ENCODE results near the gene OR14K1.
"Not testable (repeated sequence)": the region's sequence is repeated elsewhere in the genome, so short reads cannot be mapped to it uniquely, and the experiment has no call there.

Gene OR14K1

GRCh38 chr1:247738315-247738714 is at the start of gene OR14K1:
TSS of gene OR14K1 (plus strand) at chr1:247738615. CDS start at chr1:247738615, 0 bp downstream.
- ATAC-seq, result no peak
- TF ChIP-seq CREB5 (CRISPR knock-in tag; IDR thresholded peaks at IDR 0.05; ENCODE audit: low read depth) (no peak), CSRNP3 (CRISPR knock-in tag; IDR thresholded peaks at IDR 0.05) (no peak)

- TF ChIP-seq ARNTL (CRISPR knock-in tag; IDR thresholded peaks at IDR 0.05; ENCODE audit: borderline replicate concordance, low read depth) (no peak), ZNF8 (CRISPR knock-in tag; IDR thresholded peaks at IDR 0.05) (no peak), RARB (CRISPR knock-in tag; IDR thresholded peaks at IDR 0.05) (no peak), CSDC2 (CRISPR knock-in tag; IDR thresholded peaks at IDR 0.05) (no peak), SNAI2 (CRISPR knock-in tag; IDR thresholded peaks at IDR 0.05) (no peak), TCF4 (CRISPR knock-in tag; IDR thresholded peaks at IDR 0.05; ENCODE audit: borderline replicate concordance) (no peak), POU6F1 (CRISPR knock-in tag; IDR thresholded peaks at IDR 0.05; ENCODE audit: borderline replicate concordance, low read depth) (no peak), TSHZ2 (CRISPR knock-in tag; IDR thresholded peaks at IDR 0.05) (no peak), ESRRG (CRISPR knock-in tag; IDR thresholded peaks at IDR 0.05) (no peak), GLIS3 (CRISPR knock-in tag; IDR thresholded peaks at IDR 0.05) (no peak), ZNF70 (CRISPR knock-in tag; IDR thresholded peaks at IDR 0.05) (no peak), BACH2 (CRISPR knock-in tag; IDR thresholded peaks at IDR 0.05; ENCODE audit: borderline replicate concordance) (no peak), ISL1 (CRISPR knock-in tag; IDR thresholded peaks at IDR 0.05) (no peak), OSR1 (CRISPR knock-in tag; IDR thresholded peaks at IDR 0.05) (no peak), TOX (CRISPR knock-in tag; IDR thresholded peaks at IDR 0.05; ENCODE audit: borderline replicate concordance) (no peak), ZC3H10 (CRISPR knock-in tag; IDR thresholded peaks at IDR 0.05) (no peak)
- no peak for ATAC-seq
These were observed 37.1 kb upstream of the OR14K1 start for GRCh38 chr1:247701338-247701737.

- not testable (repeated sequence) for ATAC-seq
These were observed 27.7 kb upstream of the OR14K1 start for GRCh38 chr1:247710681-247711080.

GRCh38 chr1:247713753-247714152 is 24.7 kb upstream of the OR14K1 start:
- TF ChIP-seq ARNTL (CRISPR knock-in tag; IDR thresholded peaks at IDR 0.05; ENCODE audit: borderline replicate concordance, low read depth), result no peak
- TF ChIP-seq ZNF565 (CRISPR knock-in tag; conservative IDR thresholded peaks at IDR 0.05; ENCODE audit: low read depth), result no peak
- no peak for TF ChIP-seq TCF4 (CRISPR knock-in tag; IDR thresholded peaks at IDR 0.05; ENCODE audit: borderline replicate concordance)
- TF ChIP-seq ESRRG (CRISPR knock-in tag; IDR thresholded peaks at IDR 0.05), result no peak
- no peak for TF ChIP-seq SNAI2 (CRISPR knock-in tag; IDR thresholded peaks at IDR 0.05)
- TF ChIP-seq OSR1 (CRISPR knock-in tag; IDR thresholded peaks at IDR 0.05), result no peak
- no peak for TF ChIP-seq BACH2 (CRISPR knock-in tag; IDR thresholded peaks at IDR 0.05; ENCODE audit: borderline replicate concordance)
- no peak for TF ChIP-seq GLIS3 (CRISPR knock-in tag; IDR thresholded peaks at IDR 0.05)

GRCh38 chr1:247716546-247716945 is 21.9 kb upstream of the OR14K1 start, which contains the start of gene OR6F1:
TSS of gene OR6F1 (minus strand) at chr1:247716646. CDS start at chr1:247712755, 3,891 bp downstream.
- no peak for ATAC-seq
- no peak for TF ChIP-seq ESRRG (CRISPR knock-in tag; IDR thresholded peaks at IDR 0.05)
- no peak for TF ChIP-seq PPARA (CRISPR knock-in tag; IDR thresholded peaks at IDR 0.05; ENCODE audit: borderline replicate concordance)
- no peak for TF ChIP-seq TCF4 (CRISPR knock-in tag; IDR thresholded peaks at IDR 0.05; ENCODE audit: borderline replicate concordance)
- TF ChIP-seq SNAI2 (CRISPR knock-in tag; IDR thresholded peaks at IDR 0.05), result no peak
- no peak for TF ChIP-seq ZNF70 (CRISPR knock-in tag; IDR thresholded peaks at IDR 0.05)
- TF ChIP-seq RARB (CRISPR knock-in tag; IDR thresholded peaks at IDR 0.05), result no peak
- TF ChIP-seq CSDC2 (CRISPR knock-in tag; IDR thresholded peaks at IDR 0.05), result no peak
- TF ChIP-seq CREB5 (CRISPR knock-in tag; IDR thresholded peaks at IDR 0.05; ENCODE audit: low read depth), result no peak

More at GRCh38 chr1:247713753-247714152, 24.7 kb upstream of the OR14K1 start:
- ATAC-seq, result no peak

Measured in SK-N-SH treated with all-trans-retinoic acid at 6 μM for 48 hours (cell line).